Ectodermal cell (in vitro differentiated cells): ENCODE measurements around the gene RYR3.

Source experiments
- H3K27ac ChIP-seq: 2 replicates; pipeline ENCODE4 v1.7.0; 2013; ENCODE audit warnings: mild to moderate bottlenecking, low read depth, low read length; ENCODE audit not compliant: insufficient read depth, poor library complexity, severe bottlenecking
- H3K27me3 ChIP-seq: 2 replicates; pipeline ENCODE4 v1.7.0; 2013; ENCODE audit warnings: mild to moderate bottlenecking, low read length; ENCODE audit not compliant: insufficient read depth, control insufficient read depth, poor library complexity, severe bottlenecking
- H3K36me3 ChIP-seq: one replicate; pipeline ENCODE4 v1.7.0; 2013; ENCODE audit warnings: low read length; ENCODE audit not compliant: control insufficient read depth, insufficient read depth
- H3K4me1 ChIP-seq: one replicate; pipeline ENCODE4 v1.7.0; 2013; ENCODE audit warnings: low read length; ENCODE audit not compliant: control insufficient read depth, insufficient read depth
- H3K4me3 ChIP-seq: 2 replicates; pipeline ENCODE4 v1.7.0; 2013; ENCODE audit warnings: low read depth, low read length, control low read depth; ENCODE audit not compliant: insufficient read depth
- H3K9me3 ChIP-seq: 2 replicates; pipeline ENCODE4 v1.7.0; 2013; ENCODE audit warnings: mild to moderate bottlenecking, low read length, moderate library complexity; ENCODE audit not compliant: control insufficient read depth
- WGBS, 2 experiments: methylation state at CpG; one replicate each; pipeline ENCODE4 v1.1.7; 2013; ENCODE audit warnings: missing lambda C conversion rate in 2 of 2; 5-methylcytosine and 5-hydroxymethylcytosine counted together

The RYR3 gene

DNA sequence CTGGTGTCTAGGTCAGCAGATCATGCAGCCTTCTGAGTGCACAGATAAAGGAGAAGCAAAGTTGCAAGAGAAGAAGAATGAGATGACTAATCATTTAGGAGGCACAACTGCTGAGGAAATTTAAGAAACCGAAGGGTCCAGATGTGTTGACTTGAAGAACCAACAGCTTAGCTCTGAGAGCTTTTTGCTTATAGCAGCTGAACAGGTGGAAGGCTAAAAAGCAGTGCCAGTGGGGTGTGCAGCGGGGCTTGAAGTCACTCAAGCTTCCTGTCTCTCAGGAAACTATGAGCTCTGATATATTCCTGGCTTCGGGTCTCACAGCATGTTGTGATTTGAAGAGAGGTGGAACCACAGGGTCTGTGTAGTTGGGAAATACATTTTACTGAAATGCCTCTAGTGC, 305.7 kb downstream of the RYR3 start:
- no peaks in the 10 kb centered on the region for H3K9me3 ChIP-seq
- no peaks in the 10 kb centered on the region for H3K36me3 ChIP-seq
- H3K4me3 ChIP-seq, result no peak overlapping the region
- H3K27ac ChIP-seq, result no peak overlapping the region
- H3K27me3 ChIP-seq, result no peaks in the 10 kb centered on the region
- WGBS, 2 experiments, result 62 to 64% methylated on average over 3 of the region's 3 CpGs
- no peaks in the 10 kb centered on the region for H3K4me1 ChIP-seq

DNA sequence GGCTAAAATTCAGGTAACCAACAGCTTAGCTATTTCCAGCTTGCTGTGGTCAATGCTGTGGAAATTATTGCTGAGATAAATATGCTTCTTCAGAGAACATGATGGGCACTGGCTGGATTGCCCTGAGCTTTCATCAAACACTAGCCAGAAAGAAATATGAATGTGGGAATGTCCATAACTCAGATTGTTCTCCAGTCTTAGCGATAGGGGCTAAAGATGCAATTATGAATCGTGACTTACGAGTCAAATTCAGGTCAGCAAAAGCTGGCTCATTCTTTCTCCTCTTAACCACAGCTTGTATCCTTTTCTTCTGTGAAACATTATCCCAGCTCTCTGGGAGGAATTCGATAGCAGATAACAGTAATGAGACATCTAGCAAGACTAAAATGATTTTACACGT, 307.6 kb downstream of the RYR3 start:
- Histone ChIP-seq H3K9me3 (no peaks in the 10 kb centered on the region), H3K36me3 (no peaks in the 10 kb centered on the region), H3K4me3 (no peak overlapping the region), H3K4me1 (no peaks in the 10 kb centered on the region), H3K27ac (no peak overlapping the region), H3K27me3 (no peaks in the 10 kb centered on the region)
- WGBS, 2 experiments, result 94 to 97% methylated on average over 5 of the region's 5 CpGs

- no peaks in the 10 kb centered on the region for H3K36me3 ChIP-seq
- H3K27me3 ChIP-seq, result no peaks in the 10 kb centered on the region
- H3K9me3 ChIP-seq, result no peaks in the 10 kb centered on the region
- H3K4me3 ChIP-seq, result no peak overlapping the region
- no peak overlapping the region for H3K27ac ChIP-seq
- H3K4me1 ChIP-seq, result no peaks in the 10 kb centered on the region
Measured at GRCh38 chr15:33621141-33621540, 310.4 kb downstream of the RYR3 start.

GRCh38 chr15:33623010-33623409, 312.2 kb downstream of the RYR3 start:
- WGBS, 2 experiments, result 92 to 94% methylated on average over 5 of the region's 7 CpGs
- Histone ChIP-seq H3K27ac (no peak overlapping the region), H3K27me3 (no peaks in the 10 kb centered on the region), H3K36me3 (no peaks in the 10 kb centered on the region), H3K9me3 (no peaks in the 10 kb centered on the region), H3K4me1 (no peaks in the 10 kb centered on the region), H3K4me3 (no peak overlapping the region)

DNA sequence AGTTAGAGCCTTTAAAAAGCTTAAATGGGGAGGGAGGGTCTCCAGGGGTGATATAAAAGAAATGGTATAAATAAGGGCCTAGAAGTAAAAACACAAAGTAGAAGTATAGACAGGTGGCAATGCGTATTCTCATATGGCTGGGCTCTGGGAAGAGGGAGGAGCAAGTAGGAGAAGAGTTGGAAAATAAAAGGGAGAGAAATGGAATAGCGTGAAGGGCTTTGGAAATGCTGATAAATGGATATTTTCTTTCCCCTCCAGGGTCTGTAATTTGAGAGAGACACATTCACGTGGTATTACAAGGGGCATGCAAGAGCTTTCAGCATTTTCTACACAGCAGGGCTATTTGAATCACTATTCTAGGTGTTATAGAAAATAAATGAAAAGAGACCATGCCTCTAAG, 313.7 kb downstream of the RYR3 start:
- no peaks in the 10 kb centered on the region for H3K9me3 ChIP-seq
- WGBS, 2 experiments, result 56 to 87% methylated on average over 2 to 3 of the region's 3 CpGs
- H3K27me3 ChIP-seq, result no peaks in the 10 kb centered on the region
- no peak overlapping the region for H3K4me3 ChIP-seq
- no peak overlapping the region for H3K27ac ChIP-seq
- no peaks in the 10 kb centered on the region for H3K4me1 ChIP-seq
- no peaks in the 10 kb centered on the region for H3K36me3 ChIP-seq

- Histone ChIP-seq H3K9me3 (no peaks in the 10 kb centered on the region), H3K36me3 (no peaks in the 10 kb centered on the region), H3K4me1 (peaks cover 10% of the 10 kb centered on the region), H3K27ac (no peak overlapping the region), H3K27me3 (no peaks in the 10 kb centered on the region), H3K4me3 (no peak overlapping the region)
- 91% methylated on average over 3 to 4 of the region's 4 CpGs for WGBS, 2 experiments
Measured at GRCh38 chr15:33629647-33630046, 318.9 kb downstream of the RYR3 start.

DNA sequence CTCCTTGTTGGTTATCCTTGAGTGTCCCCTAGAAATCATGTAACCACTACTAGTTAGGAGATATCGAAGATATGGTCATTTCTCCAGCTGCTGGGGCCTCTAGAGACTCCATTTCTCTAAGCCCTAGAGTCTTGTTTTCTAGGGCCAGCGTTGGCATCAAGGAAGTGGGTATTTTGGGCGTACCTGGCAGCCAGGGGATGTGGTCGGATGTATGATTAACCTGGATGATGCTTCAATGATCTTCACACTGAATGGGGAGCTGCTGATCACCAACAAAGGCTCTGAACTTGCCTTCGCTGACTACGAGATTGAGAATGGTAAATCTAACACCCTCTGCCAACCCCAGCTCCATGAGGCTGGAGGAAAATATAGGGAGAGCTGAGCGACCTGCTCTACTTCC, 325.5 kb downstream of the RYR3 start:
- 95 to 96% methylated on average over 7 of the region's 7 CpGs for WGBS, 2 experiments
- Histone ChIP-seq H3K9me3 (no peaks in the 10 kb centered on the region), H3K27me3 (no peaks in the 10 kb centered on the region), H3K4me3 (no peak overlapping the region), H3K4me1 (peaks cover 5% of the 10 kb centered on the region), H3K27ac (no peak overlapping the region), H3K36me3 (no peaks in the 10 kb centered on the region)

DNA sequence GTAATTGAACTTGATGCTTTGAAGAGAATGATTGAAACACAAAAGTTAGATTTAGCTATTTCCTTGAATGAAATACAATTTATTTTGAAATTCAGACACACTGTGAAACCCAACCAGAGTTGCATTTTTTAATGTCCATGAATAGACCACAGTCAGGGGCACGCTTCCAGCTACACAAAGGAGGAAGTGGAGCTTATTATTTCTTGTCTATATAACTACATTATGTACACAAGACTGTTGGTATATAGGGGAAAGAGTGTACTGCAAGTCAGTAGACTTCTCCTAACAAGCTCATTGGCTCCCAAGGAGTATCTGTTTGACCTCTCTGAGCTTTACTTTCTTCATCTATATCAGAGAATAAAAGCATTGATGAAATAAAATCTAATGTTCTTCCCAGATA, 326.2 kb downstream of the RYR3 start:
- 100% methylated on average over 1 of the region's 1 CpG; no CpG with 5 or more reads in 1 of the 2 experiments for WGBS, 2 experiments

GRCh38 chr15:33638453-33638852, 327.7 kb downstream of the RYR3 start:
- WGBS, 2 experiments, result 90 to 97% methylated on average over 2 of the region's 2 CpGs
- H3K9me3 ChIP-seq, result no peaks in the 10 kb centered on the region
- H3K36me3 ChIP-seq, result no peaks in the 10 kb centered on the region
- H3K4me3 ChIP-seq, result no peak overlapping the region
- peaks cover 4% of the 10 kb centered on the region for H3K4me1 ChIP-seq
- H3K27me3 ChIP-seq, result no peaks in the 10 kb centered on the region
- no peak overlapping the region for H3K27ac ChIP-seq

More for the DNA sequence above, 326.2 kb downstream of the RYR3 start:
- H3K27me3 ChIP-seq, result no peaks in the 10 kb centered on the region
- H3K4me1 ChIP-seq, result peaks cover 4% of the 10 kb centered on the region
- H3K4me3 ChIP-seq, result no peak overlapping the region
- no peaks in the 10 kb centered on the region for H3K36me3 ChIP-seq
- H3K27ac ChIP-seq, result no peak overlapping the region
- H3K9me3 ChIP-seq, result no peaks in the 10 kb centered on the region

DNA sequence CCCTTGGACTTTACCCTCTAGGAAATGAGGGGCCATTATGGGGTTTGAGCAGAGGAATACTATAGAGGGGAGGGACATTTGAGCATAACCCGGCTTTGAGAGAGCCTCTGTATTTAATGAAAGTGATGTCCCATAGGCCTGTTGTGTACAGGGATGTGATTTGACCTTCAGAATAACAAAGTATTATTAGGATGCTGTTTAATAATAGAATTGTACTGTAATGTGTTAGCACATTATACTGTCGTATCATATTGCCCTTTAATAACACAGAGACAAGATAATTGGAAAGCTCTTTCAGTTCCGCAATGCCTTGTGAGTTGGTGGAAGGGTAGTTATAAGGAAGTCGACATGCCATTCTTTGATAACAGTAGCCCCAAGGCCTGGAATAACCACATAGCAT, 328.3 kb downstream of the RYR3 start:
- Histone ChIP-seq H3K27me3 (no peaks in the 10 kb centered on the region), H3K9me3 (no peaks in the 10 kb centered on the region), H3K4me3 (no peak overlapping the region), H3K36me3 (no peaks in the 10 kb centered on the region), H3K27ac (no peak overlapping the region), H3K4me1 (peaks cover 4% of the 10 kb centered on the region)
- WGBS, 2 experiments, result 93 to 99% methylated on average over 3 to 4 of the region's 4 CpGs

DNA sequence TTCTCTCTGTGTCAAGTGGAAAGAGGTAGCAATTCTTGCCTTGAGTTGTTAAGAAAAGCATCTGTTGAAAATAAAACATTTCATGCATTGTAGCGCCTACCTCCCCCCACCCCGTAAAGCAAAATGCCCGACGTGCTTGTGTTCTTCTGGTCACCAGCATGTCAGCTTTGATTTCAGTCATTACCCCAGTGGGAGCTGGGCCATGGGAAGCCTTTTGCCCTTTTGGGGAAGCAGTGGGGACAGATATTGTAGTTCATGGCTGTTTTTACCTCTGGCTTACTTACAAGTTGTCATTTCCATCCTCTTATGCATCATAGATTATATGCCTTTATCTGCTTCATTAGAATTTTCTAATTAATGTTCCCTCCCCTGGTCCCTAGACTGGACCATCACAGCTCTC, 328.7 kb downstream of the RYR3 start:
- H3K4me3 ChIP-seq, result no peak overlapping the region
- H3K27me3 ChIP-seq, result no peaks in the 10 kb centered on the region
- no peaks in the 10 kb centered on the region for H3K9me3 ChIP-seq
- 84 to 91% methylated on average over 4 of the region's 4 CpGs for WGBS, 2 experiments
- H3K4me1 ChIP-seq, result peaks cover 4% of the 10 kb centered on the region
- no peaks in the 10 kb centered on the region for H3K36me3 ChIP-seq
- H3K27ac ChIP-seq, result no peak overlapping the region
